HG03045 (cell line): ENCODE measurements around the gene UCN3.

Source experiments
- ATAC-seq: cut with Tn5 transposase; IDR thresholded peaks from one replicate; pipeline ENCODE4 v1.9.1; 2021; ENCODE audit warnings: mild to moderate bottlenecking, moderate library complexity; ENCODE audit not compliant: unreplicated experiment

The UCN3 gene, protein sequence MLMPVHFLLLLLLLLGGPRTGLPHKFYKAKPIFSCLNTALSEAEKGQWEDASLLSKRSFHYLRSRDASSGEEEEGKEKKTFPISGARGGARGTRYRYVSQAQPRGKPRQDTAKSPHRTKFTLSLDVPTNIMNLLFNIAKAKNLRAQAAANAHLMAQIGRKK

DNA sequence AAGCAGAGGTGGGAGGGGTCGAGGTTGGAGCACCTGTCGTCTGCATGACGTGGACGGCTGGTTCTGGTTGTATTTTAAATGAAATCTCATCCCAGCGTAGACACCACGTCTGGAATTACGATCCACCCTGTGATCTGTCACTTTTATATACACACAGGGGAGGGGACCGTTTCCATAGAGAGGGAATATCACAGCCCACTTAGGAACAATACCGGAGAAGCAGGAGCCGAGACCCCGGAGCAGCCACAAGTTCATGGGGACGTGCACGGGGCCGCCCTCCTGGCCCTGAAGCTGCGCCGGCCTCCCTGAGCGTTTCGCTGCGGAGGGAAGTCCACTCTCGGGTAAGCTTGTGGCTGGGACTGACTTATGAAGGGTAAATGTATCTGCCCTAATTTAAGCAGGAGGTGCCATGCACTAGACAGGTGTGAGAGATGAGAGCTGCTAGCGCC lies at the start of gene UCN3:
Gene UCN3, plus strand, starts transcription at position 77 of the 449 bp plus-strand sequence. CDS start 8,755 bp downstream, outside the sequence.
- no peak for ATAC-seq

GRCh38 chr10:5317547-5318107 lies 47.1 kb upstream of the UCN3 start:
- ATAC-seq, result no peak

DNA sequence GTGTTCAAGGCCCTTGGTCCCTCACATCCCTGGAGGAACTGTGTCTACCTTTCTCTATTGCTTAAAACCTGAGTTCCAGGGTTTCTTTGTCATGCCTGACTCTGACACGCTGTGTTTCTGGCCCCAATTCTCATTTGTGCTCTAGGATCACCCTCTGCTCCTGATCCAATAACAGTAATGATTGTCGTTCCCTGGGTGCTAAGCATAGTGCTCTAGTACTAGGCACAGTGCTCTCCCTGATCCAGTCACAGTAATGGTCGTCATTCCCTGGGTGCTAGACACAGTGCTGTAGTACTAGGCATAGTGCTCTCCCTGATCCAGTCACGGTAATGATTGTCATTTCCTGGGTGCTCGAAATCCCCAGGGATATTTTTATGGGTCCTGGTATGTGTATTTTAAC lies 46.6 kb upstream of the UCN3 start:
- ATAC-seq, result no peak

DNA sequence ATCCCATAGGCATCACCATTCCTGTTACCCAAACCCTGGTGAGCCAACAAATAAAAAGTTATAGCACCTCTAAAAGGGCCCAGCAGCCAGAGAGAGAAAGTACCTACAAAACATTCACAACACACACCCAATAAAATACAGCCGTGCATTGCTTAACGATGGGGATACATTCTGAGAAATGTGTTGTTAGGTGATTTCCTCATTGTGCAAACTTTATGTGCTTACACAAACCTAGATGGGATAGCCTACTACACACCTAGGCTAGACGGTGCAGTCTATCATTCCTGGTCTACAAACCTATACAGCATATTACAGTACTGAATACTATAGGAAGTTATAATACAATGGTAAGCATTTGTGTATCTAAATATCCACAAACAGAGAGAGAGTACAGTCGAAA lies 44.9 kb upstream of the UCN3 start:
- no peak for ATAC-seq

DNA sequence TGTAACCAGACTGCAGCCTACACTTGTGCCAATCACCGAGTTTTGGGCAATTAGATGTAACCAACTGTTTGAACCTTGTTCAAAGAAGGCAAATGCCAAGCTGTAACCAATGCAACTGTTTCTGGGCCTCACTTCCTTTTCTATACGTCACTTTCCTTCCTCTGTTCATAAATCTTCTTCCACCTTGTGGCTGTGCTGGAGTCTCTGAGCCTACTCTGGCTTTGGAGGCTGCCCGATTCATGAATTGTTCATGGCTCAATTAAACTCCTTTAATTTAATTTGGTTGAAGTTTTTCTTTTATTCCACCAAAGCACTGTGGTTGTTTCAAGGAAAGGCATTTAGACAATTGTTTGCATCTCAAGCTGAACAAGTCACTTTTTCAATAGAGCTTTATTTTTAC lies 43.5 kb upstream of the UCN3 start:
- ATAC-seq, result no peak

DNA sequence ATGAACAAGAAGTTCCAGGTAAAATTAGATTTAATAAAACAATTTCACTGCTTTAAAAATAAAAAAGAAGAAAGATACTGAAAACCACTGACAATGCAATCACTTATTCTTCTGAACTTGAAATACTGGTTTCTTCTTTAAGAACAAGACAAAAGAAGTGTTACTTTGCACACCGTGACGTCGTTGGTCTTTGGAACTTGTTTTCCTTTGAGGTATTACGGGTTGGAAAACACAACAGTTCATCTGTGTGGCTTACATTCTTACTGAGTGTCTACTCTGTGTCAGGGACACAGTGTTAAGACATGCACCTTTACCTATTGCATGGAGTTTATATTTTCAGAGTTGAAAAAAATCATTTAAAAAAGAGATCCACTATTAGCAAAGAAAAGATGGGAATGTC lies 41.3 kb upstream of the UCN3 start:
- ATAC-seq, result no peak

GRCh38 chr10:5325076-5325475 lies 39.7 kb upstream of the UCN3 start:
- ATAC-seq, result no peak

- no peak for ATAC-seq
Measured at GRCh38 chr10:5334196-5334880, 30.4 kb upstream of the UCN3 start.

DNA sequence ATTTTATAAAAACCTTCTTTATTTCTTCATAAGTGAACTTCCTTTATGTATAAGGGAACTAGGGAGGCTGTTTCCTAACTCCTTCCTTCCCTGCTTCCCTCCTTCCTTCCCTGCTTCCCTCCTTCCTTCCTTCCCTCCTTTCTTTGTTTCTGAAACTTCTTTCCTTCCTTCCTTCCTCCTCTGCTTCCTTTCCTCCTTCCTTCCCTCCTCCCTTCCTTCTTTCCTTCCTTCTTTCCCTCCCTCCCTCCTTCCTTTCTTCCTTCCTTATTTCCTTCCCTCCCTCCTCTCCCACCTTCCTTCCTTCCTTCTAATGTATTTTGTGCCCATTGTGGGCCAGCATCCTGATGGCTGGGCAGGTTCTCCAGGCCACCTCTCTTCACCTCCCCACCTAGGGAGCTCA lies 26.8 kb upstream of the UCN3 start:
- no peak for ATAC-seq

GRCh38 chr10:5343092-5343491 lies 21.7 kb upstream of the UCN3 start:
- no peak for ATAC-seq

GRCh38 chr10:5343561-5343960 lies 21.2 kb upstream of the UCN3 start:
- ATAC-seq, result no peak

DNA sequence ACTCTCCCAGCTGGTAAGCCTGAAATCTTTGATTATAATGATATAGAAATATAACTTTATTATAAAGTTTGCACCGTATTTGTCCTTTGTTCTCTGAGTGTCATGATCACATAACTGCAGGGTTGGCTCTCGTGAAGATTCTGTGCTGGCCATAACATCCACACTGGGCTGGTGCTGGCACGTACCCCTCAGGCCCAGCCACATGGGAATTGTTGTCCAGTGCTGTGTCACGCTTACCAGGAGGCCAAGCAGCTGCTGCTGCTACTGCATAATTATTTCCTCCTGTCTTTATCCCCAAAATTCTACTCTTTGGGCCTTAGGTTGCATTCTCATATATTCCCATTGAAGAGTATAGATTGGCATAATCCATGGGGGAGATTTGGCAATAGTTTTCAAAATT lies 20.8 kb upstream of the UCN3 start:
- ATAC-seq, result no peak

GRCh38 chr10:5344746-5345145 lies 20.0 kb upstream of the UCN3 start:
- ATAC-seq, result no peak

- ATAC-seq, result no peak
Measured at GRCh38 chr10:5346881-5347280, 17.9 kb upstream of the UCN3 start.

GRCh38 chr10:5349362-5349761 lies 15.4 kb upstream of the UCN3 start:
- no peak for ATAC-seq

DNA sequence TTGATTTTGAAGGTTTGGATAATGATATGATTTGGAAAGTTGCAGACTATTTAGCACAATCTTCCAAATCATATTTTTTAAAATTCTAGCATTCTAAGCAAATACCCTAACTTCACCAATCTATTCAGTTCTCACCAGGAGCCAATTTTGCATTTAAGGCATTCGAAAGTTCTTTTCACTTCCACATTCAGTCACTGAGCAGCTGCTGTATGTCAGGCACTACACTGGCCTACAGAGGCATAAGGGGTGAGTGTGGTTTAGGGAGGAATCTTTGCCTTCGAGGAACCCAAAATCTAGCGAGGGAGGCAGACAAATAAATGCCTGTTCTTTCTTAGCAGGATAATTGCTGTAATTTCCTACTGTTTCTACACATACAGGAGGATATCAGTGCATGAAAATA lies 10.7 kb upstream of the UCN3 start:
- ATAC-seq, result no peak

GRCh38 chr10:5355594-5356301 lies 9.0 kb upstream of the UCN3 start:
- no peak for ATAC-seq

- no peak for ATAC-seq
Measured at GRCh38 chr10:5356302-5356763, 8.4 kb upstream of the UCN3 start.

DNA sequence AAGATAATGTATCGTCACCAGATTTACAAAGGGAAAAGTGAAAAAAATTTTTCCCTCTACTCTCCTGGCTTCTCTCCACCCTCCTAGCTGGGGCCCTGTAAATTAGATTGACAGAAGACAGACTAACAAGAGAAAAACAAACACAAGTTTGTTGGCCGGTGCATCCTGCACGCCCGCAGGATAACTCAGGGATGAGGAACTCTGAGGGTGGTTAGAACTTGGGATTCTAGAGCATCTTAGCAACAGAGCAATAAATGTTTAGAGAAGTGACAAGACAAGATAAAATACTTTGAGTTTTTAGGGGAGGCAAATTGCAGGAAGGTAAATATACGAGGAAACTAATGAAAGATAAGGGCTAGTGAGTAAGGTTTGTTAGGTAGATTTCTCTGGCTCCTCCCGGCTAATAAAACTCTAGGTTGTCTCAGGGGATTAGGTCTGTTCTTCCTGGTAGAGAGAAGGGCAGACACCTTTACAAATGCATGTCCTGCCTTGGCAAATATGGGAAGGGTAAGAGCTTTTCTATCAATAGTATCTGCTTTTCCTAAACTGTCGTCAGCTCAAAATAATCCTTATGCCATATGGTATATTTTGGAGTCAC lies 4.3 kb upstream of the UCN3 start:
- no peak for ATAC-seq

- ATAC-seq, result no peak
Measured at GRCh38 chr10:5361966-5362365, 2.8 kb upstream of the UCN3 start.

DNA sequence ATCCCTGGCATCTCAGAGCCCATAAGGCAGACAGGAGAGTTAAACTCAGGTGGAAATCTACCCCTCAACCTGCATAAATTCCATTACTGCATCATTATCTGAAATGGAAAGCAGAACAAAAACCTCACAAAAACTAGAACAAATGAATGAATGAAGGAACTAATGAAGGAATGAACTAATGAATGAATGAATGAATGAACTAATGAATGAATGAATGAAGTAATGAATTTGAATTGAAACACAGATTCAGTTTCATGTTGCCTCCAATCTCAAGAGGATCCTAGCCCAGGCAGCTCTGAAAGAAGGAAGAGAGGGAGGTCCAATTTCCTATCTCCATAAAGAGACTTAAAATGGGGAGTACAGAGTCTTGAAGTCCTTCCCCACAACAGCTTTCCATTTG lies 1.9 kb upstream of the UCN3 start:
- ATAC-seq, result no peak
